HepG2 (cell line): ENCODE measurements around the gene TLN1. TPM values are rescaled to one million over a fixed set of nuclear protein-coding genes. Genes with fewer than 3 reads are reported as not detected.

Experiments
- ADNP ChIP-seq: sonication (generic); formaldehyde crosslinking; IDR thresholded peaks from 2 replicates; pipeline ENCODE4 v1.4.0; 2020; ENCODE audit warnings: missing genetic modification reagents
- ATRX ChIP-seq: sonication (generic); formaldehyde crosslinking; IDR thresholded peaks from 2 replicates; pipeline ENCODE4 v1.4.0; 2020; ENCODE audit warnings: missing genetic modification reagents, borderline replicate concordance
- FOSL2 ChIP-seq: sonication (generic); formaldehyde crosslinking; IDR thresholded peaks from 2 replicates; pipeline ENCODE4 v1.4.0; 2020; ENCODE audit warnings: missing genetic modification reagents
- MED13 ChIP-seq: sonication (generic); formaldehyde crosslinking; IDR thresholded peaks from 2 replicates; pipeline ENCODE4 v1.5.0; 2020; ENCODE audit warnings: missing genetic modification reagents
- NFE2L1 ChIP-seq: sonication (generic); formaldehyde crosslinking; IDR thresholded peaks from 2 replicates; pipeline ENCODE4 v1.4.0; 2020; ENCODE audit warnings: missing genetic modification reagents, mild to moderate bottlenecking, borderline replicate concordance
- ZBTB7B ChIP-seq: sonication (generic); formaldehyde crosslinking; IDR thresholded peaks from 2 replicates; pipeline ENCODE4 v1.4.0; 2020; ENCODE audit warnings: missing genetic modification reagents
- ZFP1 ChIP-seq: IDR thresholded peaks from 2 replicates; pipeline ENCODE4 v1.6.1; 2016
- ZGPAT ChIP-seq: IDR thresholded peaks from 2 replicates; pipeline ENCODE4 v1.6.1; 2016; ENCODE audit warnings: mild to moderate bottlenecking
- ZNF276 ChIP-seq: sonication (generic); formaldehyde crosslinking; IDR thresholded peaks from 2 replicates; pipeline ENCODE4 v1.4.0; 2020; ENCODE audit warnings: mild to moderate bottlenecking, low read depth, missing genetic modification reagents
- ZNF333 ChIP-seq: sonication (generic); formaldehyde crosslinking; IDR thresholded peaks from 2 replicates; pipeline ENCODE4 v1.4.0; 2020; ENCODE audit warnings: mild to moderate bottlenecking, missing genetic modification reagents, borderline replicate concordance
- ZNF652 ChIP-seq: IDR thresholded peaks from 2 replicates; pipeline ENCODE4 v1.6.1; 2016; ENCODE audit warnings: low read depth, borderline replicate concordance
- ZNF724P ChIP-seq: sonication (generic); formaldehyde crosslinking; IDR thresholded peaks from 2 replicates; pipeline ENCODE4 v1.8.0; 2022; ENCODE audit warnings: missing genetic modification reagents, borderline replicate concordance
- ZNF772 ChIP-seq: sonication (generic); formaldehyde crosslinking; IDR thresholded peaks from 2 replicates; pipeline ENCODE4 v1.5.0; 2020; ENCODE audit warnings: mild to moderate bottlenecking, missing genetic modification reagents
- ZSCAN12 ChIP-seq: sonication (generic); formaldehyde crosslinking; IDR thresholded peaks from 2 replicates; pipeline ENCODE4 v1.9.0; 2021; ENCODE audit warnings: mild to moderate bottlenecking, missing genetic modification reagents
- polyA plus RNA-seq, 8 experiments: library from polyadenylated mRNA; depleted of rRNA in 3 of 8; stranded (reverse) in 7 of 8; unstranded in 1 of 8; fragments of >200 nt; fragmentation: Illumina TruSeq in 4 of 8; extraction: Trizol in 4 of 8; gene quantifications; 2 replicates each; pipeline versions ENCODE4 v1.2.1 to v1.2.3, GENCODE V29; 2011 to 2016; ENCODE audit warnings: low read depth in 4 of 8, missing spikeins in 1 of 8, mixed read lengths in 1 of 8; ENCODE audit not compliant: insufficient read depth in 1 of 8
- total RNA-seq, 5 experiments: library from RNA; depleted of rRNA; stranded (reverse); fragments of >200 nt; fragmentation: Illumina TruSeq; extraction: Trizol; gene quantifications; 2 replicates each; pipeline ENCODE4 v1.2.3, GENCODE V29; 2016; ENCODE audit warnings: low read depth in 1 of 5
- TF ChIP-seq, protein P1 (sequence below): sonication (generic); formaldehyde crosslinking; IDR thresholded peaks from 2 replicates; pipeline ENCODE4 v1.4.0; 2020; ENCODE audit warnings: missing genetic modification reagents
- TF ChIP-seq, protein P2 (sequence below): sonication (generic); formaldehyde crosslinking; IDR thresholded peaks from 2 replicates; pipeline ENCODE4 v1.4.0; 2020; ENCODE audit warnings: missing genetic modification reagents
- TF ChIP-seq, protein P3 (sequence below): sonication (generic); formaldehyde crosslinking; IDR thresholded peaks from 2 replicates; pipeline ENCODE4 v1.9.0; 2021; ENCODE audit warnings: missing genetic modification reagents, borderline replicate concordance

The TLN1 gene
- total and polyA plus RNA-seq, 2 of the 13 experiments (the other 11 are each of a cell fraction or from before 2014, with no cell fraction given), result 35.2 to 51.8 TPM

DNA sequence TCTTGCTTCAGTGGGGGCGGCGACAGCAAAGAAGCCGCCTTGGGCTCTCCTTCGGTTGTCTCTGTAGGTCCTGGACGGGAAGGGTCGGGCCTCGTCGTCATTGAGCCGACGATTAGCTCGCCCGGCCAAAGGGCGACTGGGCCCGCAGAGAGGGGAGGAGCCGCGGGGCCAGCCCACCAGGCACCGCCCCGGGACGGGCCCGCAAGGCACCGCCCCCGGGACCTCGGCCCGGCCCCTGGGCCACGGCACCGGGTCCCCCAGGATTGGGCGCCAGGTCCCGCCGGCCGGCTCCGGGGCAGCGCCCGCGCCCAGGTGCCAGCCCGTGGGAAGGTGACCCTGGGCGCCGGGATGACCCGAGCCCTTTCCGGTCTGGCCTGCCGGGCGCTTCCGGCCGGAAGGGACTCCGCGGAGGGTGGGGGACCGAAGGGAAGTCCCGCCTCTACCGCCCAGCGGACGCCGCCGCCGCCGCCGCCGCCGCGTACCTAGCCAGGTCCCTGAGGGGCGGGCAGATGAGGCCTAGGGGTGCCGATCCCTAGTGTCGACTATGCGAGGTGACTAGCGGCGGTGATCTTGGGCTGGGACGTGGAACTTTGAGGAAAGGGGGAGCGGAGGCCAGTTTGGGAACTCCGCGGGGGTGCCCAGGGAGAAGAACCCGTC lies 17.0 kb upstream of the TLN1 start, which contains the start of the genes GBA2 and RGP1 (continued):
- TF ChIP-seq, protein P1, sequence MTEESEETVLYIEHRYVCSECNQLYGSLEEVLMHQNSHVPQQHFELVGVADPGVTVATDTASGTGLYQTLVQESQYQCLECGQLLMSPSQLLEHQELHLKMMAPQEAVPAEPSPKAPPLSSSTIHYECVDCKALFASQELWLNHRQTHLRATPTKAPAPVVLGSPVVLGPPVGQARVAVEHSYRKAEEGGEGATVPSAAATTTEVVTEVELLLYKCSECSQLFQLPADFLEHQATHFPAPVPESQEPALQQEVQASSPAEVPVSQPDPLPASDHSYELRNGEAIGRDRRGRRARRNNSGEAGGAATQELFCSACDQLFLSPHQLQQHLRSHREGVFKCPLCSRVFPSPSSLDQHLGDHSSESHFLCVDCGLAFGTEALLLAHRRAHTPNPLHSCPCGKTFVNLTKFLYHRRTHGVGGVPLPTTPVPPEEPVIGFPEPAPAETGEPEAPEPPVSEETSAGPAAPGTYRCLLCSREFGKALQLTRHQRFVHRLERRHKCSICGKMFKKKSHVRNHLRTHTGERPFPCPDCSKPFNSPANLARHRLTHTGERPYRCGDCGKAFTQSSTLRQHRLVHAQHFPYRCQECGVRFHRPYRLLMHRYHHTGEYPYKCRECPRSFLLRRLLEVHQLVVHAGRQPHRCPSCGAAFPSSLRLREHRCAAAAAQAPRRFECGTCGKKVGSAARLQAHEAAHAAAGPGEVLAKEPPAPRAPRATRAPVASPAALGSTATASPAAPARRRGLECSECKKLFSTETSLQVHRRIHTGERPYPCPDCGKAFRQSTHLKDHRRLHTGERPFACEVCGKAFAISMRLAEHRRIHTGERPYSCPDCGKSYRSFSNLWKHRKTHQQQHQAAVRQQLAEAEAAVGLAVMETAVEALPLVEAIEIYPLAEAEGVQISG (CRISPR knock-in tag), result peak; percentile 96
- TF ChIP-seq ATRX (CRISPR knock-in tag), result no peak
- no peak for TF ChIP-seq ZFP1
- TF ChIP-seq, protein P2, sequence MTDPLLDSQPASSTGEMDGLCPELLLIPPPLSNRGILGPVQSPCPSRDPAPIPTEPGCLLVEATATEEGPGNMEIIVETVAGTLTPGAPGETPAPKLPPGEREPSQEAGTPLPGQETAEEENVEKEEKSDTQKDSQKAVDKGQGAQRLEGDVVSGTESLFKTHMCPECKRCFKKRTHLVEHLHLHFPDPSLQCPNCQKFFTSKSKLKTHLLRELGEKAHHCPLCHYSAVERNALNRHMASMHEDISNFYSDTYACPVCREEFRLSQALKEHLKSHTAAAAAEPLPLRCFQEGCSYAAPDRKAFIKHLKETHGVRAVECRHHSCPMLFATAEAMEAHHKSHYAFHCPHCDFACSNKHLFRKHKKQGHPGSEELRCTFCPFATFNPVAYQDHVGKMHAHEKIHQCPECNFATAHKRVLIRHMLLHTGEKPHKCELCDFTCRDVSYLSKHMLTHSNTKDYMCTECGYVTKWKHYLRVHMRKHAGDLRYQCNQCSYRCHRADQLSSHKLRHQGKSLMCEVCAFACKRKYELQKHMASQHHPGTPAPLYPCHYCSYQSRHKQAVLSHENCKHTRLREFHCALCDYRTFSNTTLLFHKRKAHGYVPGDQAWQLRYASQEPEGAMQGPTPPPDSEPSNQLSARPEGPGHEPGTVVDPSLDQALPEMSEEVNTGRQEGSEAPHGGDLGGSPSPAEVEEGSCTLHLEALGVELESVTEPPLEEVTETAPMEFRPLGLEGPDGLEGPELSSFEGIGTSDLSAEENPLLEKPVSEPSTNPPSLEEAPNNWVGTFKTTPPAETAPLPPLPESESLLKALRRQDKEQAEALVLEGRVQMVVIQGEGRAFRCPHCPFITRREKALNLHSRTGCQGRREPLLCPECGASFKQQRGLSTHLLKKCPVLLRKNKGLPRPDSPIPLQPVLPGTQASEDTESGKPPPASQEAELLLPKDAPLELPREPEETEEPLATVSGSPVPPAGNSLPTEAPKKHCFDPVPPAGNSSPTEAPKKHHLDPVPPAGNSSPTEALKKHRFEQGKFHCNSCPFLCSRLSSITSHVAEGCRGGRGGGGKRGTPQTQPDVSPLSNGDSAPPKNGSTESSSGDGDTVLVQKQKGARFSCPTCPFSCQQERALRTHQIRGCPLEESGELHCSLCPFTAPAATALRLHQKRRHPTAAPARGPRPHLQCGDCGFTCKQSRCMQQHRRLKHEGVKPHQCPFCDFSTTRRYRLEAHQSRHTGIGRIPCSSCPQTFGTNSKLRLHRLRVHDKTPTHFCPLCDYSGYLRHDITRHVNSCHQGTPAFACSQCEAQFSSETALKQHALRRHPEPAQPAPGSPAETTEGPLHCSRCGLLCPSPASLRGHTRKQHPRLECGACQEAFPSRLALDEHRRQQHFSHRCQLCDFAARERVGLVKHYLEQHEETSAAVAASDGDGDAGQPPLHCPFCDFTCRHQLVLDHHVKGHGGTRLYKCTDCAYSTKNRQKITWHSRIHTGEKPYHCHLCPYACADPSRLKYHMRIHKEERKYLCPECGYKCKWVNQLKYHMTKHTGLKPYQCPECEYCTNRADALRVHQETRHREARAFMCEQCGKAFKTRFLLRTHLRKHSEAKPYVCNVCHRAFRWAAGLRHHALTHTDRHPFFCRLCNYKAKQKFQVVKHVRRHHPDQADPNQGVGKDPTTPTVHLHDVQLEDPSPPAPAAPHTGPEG (CRISPR knock-in tag), result 0 out of 2 replicates have a peak, but pooled peaks have one; percentile 3
- TF ChIP-seq ZNF724P (CRISPR knock-in tag), result no peak
- peak; percentile 43; the same call in 1 of the 2 replicates for TF ChIP-seq ZNF772 (CRISPR knock-in tag)
- TF ChIP-seq, protein P3, sequence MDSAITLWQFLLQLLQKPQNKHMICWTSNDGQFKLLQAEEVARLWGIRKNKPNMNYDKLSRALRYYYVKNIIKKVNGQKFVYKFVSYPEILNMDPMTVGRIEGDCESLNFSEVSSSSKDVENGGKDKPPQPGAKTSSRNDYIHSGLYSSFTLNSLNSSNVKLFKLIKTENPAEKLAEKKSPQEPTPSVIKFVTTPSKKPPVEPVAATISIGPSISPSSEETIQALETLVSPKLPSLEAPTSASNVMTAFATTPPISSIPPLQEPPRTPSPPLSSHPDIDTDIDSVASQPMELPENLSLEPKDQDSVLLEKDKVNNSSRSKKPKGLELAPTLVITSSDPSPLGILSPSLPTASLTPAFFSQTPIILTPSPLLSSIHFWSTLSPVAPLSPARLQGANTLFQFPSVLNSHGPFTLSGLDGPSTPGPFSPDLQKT (CRISPR knock-in tag), result no peak
- no peak for TF ChIP-seq ADNP (CRISPR knock-in tag)
- TF ChIP-seq NFE2L1, result no peak
- no peak for TF ChIP-seq FOSL2 (CRISPR knock-in tag)
- TF ChIP-seq ZGPAT, result peak; percentile 73; the same call in 1 of the 2 replicates
- TF ChIP-seq ZNF276 (CRISPR knock-in tag), result no peak; the same call in 1 of the 2 replicates
- no peak for TF ChIP-seq ZNF652
- no peak for TF ChIP-seq MED13 (CRISPR knock-in tag)
- TF ChIP-seq ZSCAN12, result no peak; the same call in 1 of the 2 replicates
- TF ChIP-seq ZBTB7B (CRISPR knock-in tag), result no peak
- no peak for TF ChIP-seq ZNF333
